Brain pericyte (primary cell): ENCODE data around the gene PRMT2.
A peak's percentile ranks its signal among the peaks of the same experiment; 100 is the strongest.

Experiments
- DNase-seq: peaks from one replicate; pipeline ENCODE4 v3.0.0-alpha.2; 2012; ENCODE audit warnings: low read depth, low spot score

Gene PRMT2

DNA sequence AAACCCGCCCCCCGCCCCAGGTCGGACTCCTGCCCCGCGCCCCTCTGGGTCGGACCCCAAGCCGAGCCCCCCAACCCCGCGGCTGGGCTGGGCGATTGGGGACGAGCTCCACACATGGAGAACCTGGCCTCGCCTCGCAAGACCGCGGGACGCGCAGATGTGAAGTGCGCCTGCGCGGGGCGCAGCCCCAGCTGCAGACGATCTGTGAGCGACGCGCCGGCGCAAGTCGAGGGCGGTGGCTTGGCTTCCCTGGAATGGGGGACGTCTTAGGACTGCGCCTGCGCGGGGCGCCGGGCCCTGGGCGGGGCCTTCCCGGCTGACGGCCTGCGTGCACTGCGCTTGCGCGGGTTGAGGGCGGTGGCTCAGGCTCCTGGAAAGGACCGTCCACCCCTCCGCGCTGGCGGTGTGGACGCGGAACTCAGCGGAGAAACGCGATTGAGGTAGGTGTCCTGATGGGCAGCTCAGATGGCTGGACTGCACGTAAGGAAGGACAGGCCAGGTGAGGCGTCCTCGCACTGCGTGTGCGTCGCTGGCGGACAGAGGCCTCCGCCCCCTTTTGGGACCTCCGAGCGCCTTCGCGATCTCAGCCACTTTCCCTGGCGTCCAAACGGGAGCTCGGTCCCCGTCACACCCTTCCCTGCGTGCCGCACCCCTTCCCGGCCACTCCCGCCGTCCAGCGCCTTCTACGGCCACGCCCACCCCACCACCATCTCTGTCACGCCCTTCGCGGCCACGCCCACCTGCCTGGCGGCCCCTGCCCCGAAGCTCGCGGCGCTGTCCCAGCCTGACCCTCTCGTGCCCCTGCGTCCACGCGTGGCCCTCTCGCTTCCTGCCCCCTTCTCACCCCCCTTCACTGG, at the start of gene PRMT2:
PRMT2 (plus strand) TSS at position 351 of the 857 bp plus-strand sequence. CDS start 1,278 bp downstream, outside the sequence.
- peak; percentile 91 for DNase-seq

DNA sequence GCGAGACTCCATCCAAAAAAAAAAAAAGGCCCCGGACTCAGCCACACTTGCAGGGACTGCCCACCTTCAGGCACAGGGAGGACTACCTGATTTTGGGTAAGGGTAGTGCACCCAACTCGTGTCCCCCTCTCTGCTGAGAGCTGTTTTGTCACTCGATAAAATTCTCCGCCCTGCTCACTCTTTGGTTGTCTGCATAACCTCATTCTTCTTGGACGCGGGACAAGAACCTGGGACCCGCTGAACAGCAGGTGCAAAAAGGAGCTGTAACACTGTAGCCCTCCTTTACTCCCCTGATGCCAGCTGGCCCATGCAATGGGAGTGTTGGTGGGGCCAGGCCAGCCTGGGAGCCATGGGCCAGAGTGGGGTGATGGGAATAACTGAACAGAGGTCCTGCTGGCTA, 41.2 kb upstream of the PRMT2 start:
- DNase-seq = no peak

DNA sequence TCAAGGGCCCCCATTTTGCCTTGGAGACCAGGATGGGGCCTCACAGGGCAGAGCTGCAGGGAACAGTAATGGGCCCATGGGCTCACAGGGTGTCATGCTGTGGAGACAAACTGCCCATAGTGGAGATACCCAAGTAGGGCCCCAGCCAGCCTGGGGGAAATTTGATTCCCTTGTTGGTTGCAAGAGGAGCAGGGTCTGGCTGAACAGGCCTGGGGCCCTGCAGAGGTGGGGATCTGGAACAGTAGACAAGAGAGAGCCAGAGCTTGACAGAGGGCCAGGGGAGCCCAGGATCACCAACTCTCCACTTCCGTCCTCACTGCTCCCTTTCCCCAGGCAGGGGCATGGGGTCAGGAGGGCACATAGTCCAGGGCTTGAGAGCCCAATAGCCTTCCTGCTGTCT, 39.3 kb upstream of the PRMT2 start:
- DNase-seq = no peak

DNA sequence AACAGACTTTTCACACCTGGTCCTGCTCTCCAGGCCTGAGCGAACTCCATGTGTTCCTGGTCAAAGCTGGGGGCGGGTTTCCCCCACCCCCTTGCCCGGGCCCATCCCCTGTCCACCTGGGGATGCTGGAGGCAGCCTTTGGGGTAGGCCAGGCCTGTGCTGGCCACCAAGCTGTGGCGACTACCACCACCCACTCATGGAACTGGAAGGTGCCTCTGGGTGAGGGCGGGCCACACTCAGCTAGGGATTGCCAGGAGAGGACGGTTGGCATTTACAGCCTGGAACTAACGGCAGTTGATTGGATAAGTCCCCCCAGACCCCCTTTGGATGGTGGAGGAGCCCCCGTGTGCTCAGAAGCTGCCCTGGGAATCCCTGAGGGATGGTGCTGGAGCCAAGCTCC, 38.4 kb upstream of the PRMT2 start:
- DNase-seq = no peak

DNA sequence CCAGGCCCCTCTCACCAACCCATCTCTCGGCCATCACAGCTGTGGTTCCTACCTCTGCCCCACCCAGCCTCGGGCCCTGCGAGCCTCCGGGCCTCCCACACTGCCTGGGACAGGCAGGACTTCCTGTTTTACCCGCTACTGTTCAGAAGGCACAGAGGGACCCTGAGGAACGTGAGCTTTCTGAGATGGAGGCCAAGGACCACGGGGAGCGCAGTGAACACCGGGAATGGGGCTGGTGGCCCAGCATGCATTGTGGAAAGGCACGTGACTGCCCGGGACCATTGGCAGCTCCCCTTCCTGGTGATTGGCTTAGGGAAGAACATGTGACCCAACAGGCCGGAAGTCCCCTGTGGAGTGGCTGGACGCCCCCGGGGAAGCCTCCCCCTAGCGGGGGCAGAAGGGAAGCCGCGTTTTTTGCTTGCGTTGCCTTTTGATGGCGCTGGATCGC, 37.6 kb upstream of the PRMT2 start:
- DNase-seq = no peak

DNA sequence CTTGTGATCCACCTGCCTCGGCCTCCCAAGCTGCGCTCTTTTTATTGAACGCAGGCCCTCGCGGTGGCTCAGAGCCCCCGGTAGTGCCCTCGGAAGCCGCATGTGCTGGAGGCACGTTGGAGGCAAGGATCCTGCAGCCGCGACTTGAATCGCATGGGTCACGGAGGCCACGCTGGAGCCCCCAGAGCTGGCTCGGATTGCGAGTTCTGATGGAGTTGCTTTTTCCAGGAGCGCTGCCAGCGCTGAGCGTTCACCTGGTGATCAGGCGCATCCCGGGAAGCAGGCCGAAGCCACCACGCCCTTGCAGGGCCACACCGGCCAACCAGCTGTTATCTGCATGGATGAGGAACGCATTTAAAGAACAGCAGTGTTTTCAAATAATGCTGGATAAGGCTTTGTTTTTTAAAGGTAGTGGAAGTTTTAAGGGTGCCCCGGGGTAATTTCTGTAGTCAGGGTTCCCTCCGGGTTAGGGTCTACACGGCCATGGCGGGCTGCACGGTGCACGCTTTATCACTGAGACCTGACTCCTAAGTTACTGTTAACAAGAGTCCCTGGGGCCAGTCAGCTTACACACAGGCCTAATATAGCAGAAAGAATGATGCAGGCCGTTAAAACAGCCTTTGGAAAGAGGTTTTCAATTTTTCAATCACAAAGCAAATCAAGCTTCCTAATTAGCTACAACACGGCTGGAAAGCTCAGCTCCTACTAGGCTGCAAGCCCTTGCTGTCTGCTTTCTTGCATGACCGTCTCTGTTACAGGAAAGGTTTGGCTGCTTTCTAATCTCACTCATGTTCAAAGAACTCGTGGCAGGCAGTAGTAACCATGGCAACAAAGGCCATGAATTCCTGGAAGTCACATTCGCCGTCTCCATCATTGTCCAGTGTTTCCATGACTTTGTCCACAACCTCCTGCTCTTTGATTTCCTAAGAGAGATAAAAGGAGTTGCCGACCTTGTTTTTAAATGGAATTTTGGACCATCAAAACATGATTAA, 36.6 kb upstream of the PRMT2 start:
- DNase-seq = no peak

DNA sequence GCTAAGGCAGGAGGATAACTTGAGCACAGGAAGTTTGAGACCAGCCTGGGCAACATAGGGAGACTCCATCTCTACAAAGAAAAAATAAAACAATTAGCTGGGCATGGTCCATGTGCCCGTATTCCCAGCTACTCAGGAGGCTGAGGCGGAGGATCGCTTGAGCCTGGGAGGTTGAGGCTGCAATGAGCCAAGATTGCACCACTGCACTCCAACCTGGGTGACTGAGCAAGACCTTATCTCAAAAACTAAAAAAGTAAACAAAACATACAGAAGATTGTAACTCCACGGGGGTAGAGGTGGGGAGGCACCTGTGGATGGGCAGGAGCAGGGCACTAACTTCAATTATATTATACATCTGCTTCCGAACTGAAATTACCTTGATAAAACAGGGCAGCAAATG, 35.2 kb upstream of the PRMT2 start:
- no peak for DNase-seq

DNA sequence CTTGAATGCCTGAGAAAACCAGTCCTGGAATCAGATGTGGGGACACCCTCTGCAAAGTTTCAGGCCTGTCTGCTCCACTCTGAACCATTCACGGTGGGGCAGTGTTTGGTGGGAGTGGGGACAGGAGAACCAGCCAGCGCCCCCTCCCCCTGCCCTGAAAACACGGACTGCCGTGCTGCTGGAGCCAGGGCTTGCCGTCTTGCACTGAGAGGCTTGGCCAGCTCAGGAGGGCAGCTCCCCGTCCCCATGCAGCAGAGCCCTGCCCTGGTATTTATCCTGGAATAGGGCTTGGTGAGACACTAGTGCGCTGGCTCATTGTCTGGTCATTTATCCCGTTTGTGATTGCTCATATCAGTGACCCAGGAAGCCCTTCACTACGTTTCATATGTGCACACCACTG, 34.5 kb upstream of the PRMT2 start:
- no peak for DNase-seq

DNA sequence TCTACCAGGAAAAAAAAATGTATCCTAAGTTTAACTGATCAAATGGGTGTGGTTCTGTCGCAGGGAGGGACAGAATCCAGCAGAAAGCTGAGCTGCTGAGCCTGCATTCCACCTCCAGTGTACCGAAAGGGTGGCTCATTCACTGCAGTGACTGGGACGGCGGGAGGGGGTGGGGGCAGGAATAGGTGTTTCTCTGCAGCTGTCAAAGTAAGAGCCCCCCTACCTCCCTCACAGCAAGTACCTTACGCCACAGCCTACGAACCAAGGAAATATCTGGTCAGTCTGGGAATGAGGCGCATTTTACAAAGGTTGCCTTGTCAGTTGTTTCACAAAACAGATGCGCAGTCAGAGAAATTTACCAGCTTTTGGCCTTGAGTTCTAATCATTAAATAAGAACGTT, 32.2 kb upstream of the PRMT2 start:
- no peak for DNase-seq

DNA sequence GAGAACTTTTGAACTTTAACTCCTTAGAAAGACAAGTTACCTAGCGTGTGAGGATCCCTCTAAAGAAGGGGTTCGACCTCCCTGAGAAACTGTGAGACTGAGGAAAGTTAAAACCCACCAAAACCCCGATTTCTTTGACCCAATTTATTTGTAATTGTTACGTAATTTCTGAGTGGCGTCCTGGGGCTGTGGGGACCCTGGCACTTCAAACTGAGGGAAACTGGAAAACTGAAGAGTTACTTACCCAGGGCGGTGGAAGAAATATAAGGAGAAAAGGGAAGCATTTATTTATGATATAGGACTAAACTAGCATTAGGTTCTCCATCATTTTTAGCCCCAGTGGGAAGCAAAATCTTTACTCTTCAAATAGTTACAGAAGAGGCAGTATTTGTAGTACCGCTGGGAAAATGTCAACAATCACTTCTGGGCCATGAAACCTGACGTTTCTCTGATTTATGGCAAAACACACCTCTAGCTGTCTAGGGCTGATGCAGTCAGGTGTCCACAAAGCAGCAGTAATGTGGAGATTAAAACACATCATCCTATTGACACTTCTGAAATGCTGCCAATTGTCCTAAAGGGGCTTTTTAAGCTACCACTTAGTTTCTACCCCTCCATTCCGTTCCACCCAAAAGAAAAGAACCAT, 31.0 kb upstream of the PRMT2 start:
- no peak for DNase-seq

DNA sequence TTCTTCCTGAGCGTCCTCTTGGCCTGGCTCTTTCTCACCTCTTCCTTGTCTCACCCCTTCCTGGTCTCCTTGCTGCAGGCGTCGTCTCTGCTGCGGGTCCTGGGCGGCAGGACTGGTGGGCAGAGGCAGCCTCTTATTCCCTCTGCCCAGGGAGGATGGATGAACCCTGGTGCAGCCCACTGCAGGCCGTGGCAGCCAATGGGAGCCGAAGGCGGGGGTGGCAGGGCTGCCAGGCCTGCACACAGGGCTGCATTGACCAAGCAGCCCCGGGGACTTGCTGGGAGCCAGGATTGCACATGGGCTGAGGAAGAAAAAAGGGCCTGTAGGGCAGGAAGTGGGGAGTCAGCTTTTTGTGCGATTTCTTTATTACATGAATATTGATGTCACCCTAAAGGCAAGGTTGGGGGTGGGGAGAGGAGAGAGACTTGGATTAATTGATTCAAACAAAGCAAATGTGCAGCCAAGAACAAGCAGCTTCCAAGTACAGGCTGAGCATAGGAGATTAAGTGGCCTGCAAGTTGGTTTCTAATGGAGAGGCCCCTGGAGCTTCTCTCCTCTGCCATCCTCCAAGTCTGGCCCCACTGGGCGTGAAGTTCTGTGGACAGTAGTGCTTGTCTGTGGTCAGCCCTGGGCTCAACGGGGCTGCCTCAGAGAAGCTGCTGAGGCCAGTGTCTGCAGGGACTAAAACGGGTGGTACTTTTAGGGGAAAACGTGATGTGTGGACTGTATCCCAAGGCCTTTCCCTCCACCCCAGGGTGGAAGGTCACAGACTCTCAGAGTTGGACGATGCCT, 30.3 kb upstream of the PRMT2 start, which contains the start of gene S100B:
S100B (minus strand) TSS at position 108 of the 792 bp plus-strand sequence. CDS start 2,667 bp downstream, outside the sequence.
- no peak for DNase-seq

DNA sequence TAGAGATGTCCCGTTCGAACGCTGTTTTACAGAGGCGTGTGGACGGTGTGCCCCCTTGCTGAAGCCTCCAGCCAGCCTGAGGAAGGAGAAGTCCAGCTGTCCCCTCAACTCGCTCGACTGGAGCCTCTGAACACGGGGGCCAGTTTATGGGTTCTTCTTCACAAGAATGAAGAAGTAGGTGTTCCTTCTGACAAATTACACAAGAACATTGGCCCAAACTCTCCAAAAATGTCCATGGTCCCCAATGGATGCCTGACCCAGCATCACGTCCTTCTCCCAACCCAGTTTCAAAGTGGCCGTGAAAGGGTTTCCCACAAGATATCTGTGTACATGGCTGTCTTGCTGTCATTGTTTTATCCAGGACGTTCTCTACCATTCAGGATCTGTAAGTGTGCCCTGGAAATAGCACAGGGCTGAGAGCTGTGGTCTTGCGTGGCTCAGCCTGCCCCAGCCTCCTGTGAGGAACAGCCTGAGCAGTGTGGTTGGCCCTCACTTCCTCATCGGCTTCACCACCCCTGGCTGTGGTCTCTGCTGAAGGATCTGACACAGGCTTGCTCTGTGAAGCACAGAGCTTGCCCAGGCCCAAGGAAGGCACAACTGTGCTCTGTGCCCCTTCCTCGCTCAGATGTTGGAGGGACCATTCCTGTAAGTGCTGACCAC, 29.6 kb upstream of the PRMT2 start:
- no peak for DNase-seq

DNA sequence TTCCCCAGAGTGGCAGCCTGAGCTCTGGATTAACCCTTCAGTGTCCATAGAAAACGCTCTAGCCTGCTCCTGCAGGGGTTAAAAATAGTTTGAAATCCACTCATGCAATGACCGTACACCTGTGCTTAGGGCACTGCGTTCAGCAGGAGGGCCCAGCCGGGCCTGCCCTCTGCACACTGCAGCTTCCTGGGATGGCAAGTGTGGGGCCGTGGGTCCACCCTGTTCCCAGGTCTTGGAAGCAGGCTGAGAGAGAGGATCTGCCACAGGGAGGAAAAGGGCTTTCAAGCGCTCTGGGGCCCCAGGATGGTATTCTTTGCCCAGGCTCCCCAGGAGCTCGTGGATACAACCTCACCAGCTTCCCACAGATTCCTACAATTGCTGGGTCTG, 29.1 kb upstream of the PRMT2 start:
- no peak for DNase-seq

DNA sequence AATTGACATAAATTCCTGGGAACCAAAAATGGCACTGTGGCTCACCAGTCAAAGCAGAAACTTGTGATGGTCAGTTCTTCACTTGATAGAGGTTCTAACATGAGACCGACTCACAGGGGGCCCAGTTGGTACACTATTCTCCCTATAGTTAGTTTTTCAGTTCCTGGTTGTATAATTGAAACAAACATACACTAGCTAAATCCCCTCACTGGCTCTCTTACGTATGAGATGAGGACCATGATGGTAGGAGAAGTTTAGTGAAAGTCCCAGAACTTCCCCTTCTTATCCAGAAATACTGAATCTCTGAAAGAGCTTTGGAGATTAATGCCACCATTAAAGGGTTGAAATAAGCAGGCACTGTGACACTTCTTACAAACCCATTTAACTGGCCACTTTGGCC, 27.8 kb upstream of the PRMT2 start:
- no peak for DNase-seq

DNA sequence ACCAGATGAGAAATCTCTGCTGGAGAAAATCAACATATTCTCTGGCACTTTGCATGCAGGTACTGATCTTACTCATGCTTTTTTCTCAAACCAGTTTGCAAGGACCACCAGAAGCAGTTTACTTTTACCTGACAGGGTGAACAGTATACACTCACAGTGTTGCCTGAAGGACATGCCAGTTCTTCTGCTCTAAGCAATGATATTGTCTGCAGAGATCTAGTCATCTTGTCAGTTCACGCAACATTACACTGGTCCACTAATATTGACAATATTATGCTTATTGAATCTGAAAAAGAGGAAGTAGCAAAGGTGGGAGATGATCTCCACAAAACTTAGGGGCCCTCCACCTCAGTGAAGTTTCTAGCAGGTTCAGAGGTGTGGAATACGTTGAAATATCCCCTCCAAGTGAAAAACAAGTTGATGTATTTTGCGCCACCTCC, 26.8 kb upstream of the PRMT2 start:
- DNase-seq = no peak

DNA sequence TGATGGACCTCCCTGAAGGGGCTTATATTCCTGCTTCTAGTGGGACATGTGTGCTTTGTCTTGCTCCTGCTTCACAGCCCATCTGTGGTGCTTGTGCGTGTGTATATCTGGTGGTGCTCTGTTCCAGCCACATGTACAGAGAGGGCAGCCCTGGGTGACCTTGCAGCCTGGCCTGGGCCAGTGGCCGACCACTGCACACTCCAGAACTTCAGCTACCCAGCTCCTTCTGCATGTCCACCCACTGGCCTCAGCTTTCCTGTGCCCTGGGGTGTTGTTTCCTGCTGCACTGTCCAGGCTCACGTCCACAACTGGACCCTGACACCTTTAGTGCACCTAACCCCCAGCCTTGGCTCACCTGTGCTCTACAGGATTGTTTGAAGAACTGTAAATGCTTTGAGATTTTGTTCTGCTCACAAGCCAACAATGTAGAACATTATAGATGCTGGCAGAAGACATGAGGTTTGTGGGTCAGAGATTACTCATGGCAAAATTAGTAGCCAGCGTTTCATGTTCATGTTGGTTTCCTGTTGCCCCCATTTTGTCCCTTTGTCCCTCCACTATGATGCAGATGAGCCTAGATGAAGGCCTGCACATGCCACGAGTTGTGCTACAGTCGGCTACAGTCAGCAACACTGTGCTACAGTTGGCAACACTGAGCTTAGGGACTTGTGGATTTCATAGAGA, 25.3 kb upstream of the PRMT2 start:
- no peak for DNase-seq

DNA sequence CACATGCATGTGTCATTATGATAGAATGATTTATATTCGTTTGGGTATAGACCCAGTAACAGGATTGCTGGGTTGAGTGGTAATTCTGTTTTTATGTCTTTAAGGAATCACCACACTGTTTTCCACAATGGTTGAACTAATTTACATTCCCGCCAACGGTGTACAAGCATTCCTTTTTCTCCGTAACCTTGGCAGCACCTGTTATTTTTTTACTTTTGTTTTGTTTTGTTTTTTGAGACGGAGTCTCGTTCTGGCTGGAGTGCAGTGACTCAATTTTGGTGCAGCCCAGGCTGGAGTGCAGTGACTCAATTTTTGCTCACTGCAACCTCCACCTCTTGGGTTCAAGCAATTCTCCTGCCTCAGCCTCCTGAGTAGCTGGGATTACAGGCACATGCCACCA, 22.1 kb upstream of the PRMT2 start:
- DNase-seq = no peak

DNA sequence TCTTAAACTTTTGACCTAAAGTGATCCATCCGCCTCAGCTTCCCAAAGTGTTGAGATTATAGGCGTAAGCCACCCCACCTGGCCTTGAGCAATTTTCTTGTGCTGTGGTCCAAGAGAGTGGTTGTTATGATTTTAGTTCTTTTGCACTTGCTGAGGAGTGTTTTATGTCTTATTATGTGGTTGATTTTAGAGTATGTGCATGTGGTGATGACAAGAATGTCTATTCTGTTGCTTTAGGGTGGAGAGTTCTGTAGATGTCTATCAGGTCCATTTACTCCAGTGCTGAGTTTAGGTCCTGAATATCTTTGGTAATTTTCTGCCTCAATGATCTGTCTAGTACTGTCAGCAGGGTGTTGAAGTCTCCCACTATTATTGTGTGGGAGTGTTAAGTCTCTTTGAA, 19.4 kb upstream of the PRMT2 start:
- DNase-seq = no peak

DNA sequence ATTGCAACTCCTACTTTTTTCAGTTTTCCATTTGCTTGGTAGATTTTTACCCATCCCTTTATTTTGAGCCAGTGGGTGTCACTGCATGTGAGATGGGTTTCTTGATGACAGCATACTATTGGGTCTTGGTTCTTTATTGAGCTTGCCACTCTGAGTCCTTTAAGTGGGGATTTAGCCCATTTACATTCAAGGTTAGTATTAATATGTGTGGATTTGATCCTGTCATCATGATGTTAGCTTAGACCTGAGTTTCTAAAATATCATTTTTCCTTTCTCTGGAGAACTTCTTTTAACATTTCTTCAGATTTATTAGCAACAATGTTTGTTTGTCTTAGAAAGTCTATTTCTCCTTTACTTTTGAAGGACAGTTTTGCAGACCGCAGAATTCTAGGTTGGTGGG, 18.8 kb upstream of the PRMT2 start:
- DNase-seq = no peak
